GM12872 (cell line): ENCODE results near the gene KIF22.

Experiments
- TF ChIP-seq, protein P1 (sequence below): IDR thresholded peaks from 3 replicates; pipeline ENCODE4 v1.5.1; 2011; ENCODE audit warnings: low read depth, mild to moderate bottlenecking, low read length, moderate library complexity; ENCODE audit not compliant: insufficient read depth

KIF22 gene

DNA sequence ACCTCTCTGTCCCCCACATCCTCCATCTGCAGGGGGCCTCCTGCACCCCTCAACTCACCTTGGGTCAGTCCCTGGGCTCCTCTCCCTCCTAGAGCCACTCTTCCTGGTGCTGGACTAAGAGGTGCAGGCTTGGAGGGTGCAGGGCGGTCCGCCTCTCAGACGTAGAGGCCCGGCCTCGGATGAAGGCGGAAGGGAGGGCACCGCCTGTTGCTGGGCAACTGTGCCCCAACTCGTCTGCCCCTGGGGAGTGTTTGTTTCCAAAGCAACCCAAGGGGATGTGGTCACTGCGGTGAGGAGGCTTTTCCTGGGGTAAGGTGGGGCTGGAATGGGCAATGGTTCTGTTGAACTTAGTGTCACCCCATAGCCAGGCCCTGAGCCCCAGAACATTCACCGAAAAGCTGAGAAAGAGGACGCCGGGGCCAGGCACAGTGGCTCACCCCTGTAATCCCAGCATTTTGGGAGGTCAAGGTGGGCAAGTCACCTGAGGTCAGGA, 44.7 kb upstream of the KIF22 start, which contains the start of gene C16orf54:
C16orf54 (minus strand) TSS at position 138 of the 493 bp plus-strand sequence. CDS start 1,039 bp downstream, outside the sequence.
- TF ChIP-seq, protein P1, sequence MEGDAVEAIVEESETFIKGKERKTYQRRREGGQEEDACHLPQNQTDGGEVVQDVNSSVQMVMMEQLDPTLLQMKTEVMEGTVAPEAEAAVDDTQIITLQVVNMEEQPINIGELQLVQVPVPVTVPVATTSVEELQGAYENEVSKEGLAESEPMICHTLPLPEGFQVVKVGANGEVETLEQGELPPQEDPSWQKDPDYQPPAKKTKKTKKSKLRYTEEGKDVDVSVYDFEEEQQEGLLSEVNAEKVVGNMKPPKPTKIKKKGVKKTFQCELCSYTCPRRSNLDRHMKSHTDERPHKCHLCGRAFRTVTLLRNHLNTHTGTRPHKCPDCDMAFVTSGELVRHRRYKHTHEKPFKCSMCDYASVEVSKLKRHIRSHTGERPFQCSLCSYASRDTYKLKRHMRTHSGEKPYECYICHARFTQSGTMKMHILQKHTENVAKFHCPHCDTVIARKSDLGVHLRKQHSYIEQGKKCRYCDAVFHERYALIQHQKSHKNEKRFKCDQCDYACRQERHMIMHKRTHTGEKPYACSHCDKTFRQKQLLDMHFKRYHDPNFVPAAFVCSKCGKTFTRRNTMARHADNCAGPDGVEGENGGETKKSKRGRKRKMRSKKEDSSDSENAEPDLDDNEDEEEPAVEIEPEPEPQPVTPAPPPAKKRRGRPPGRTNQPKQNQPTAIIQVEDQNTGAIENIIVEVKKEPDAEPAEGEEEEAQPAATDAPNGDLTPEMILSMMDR = no peak

DNA sequence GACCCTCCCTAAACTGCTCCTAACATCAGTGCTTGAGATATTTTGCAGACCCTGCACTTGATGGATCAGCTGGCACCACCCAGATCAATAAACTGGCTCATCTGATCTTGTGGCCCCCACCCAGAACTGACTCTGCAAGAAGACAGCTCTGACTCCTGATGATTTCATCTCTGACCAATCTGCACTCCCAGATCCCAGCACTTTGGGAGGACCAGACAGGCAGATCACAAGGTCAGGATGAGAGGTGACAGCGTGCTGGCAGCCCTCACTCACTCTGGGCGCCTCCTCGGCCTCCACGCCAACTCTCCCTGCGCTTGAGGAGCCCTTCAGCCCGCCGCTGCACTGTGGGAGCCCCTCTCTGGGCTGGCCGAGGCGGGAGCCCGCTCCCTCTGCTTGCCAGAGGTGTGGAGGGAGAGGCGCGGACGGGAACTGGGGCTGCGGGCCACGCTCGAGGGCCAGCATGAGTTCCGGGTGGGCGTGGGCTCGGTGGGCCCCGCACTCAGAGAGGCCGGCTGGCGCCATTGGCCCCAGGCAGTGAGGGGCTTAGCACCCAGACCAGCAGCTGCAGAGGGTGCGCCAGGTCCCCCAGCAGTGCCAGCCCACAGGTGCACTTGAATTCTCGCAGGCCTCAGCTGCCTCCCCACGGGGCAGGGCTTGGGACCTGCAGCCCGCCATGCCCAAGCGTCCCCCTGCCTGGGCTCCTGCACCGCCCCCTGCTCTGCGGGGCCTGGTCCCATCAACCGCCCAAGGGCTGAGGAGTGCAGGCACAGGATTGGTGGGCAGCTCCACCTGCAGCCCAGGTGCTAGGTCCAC, 42.4 kb upstream of the KIF22 start:
- TF ChIP-seq, protein P1 = no peak

DNA sequence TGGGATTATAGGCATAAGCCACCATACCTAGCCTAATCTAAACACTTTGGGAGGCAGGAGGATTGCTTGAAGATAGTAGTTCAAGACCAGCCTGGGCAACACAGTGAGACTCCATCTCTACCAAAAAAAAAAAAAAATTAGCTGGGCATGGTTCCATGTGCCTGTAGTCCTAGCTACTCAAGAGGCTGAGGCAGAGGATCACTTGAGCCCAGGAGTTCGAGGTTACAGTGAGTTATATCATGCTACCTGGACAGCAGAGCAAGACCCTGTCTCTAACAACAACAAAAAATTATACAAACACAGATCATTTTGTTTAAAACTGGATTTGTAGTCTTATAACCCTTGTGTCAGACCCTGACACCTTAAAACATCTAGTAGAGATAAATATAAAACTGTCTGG, 37.0 kb upstream of the KIF22 start:
- TF ChIP-seq, protein P1 = no peak

DNA sequence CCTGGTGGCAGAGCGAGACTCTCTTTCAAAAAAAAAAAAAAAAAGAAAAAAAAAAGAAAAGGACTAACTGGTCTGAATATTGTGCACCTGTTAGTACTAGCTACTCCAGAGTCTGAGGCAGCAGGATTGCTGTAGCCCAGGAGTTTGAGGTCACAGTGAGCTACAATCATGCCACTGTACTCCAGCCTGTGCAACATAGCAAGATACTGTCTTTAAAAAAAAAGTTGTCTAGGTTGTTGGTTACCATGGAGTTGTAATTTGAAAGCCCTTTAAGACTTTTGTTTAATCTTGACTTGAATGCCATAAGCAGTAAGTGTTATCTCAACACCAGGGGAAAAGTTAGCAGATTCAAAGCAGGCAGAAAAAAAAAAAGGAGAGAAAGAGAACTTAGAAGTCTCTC, 33.9 kb upstream of the KIF22 start:
- TF ChIP-seq, protein P1 = no peak

DNA sequence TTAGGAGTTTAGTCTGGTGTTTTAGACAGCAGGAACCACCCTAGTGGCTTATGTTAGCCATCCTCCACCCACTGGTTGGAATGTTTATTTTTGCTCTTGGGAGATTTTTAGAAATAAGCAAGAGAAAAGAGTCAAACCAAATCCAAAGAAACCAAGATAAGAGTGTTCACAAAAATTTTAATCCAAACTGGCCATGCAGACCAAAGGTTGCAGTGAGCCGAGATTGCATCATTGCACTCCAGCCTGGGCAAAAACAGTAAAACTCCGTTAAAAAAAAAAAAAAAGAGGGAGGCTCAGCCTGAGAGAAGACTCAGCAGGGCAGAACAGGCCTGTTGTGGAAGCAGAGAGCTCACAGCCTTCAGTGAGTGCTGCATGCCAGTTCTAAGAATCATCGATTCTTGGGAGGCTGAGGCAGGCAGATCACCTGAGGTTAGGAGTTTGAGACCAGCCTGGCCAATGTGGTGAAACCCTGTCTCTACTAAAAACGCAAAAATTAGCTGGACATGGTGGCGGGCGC, 32.5 kb upstream of the KIF22 start:
- TF ChIP-seq, protein P1 = no peak

DNA sequence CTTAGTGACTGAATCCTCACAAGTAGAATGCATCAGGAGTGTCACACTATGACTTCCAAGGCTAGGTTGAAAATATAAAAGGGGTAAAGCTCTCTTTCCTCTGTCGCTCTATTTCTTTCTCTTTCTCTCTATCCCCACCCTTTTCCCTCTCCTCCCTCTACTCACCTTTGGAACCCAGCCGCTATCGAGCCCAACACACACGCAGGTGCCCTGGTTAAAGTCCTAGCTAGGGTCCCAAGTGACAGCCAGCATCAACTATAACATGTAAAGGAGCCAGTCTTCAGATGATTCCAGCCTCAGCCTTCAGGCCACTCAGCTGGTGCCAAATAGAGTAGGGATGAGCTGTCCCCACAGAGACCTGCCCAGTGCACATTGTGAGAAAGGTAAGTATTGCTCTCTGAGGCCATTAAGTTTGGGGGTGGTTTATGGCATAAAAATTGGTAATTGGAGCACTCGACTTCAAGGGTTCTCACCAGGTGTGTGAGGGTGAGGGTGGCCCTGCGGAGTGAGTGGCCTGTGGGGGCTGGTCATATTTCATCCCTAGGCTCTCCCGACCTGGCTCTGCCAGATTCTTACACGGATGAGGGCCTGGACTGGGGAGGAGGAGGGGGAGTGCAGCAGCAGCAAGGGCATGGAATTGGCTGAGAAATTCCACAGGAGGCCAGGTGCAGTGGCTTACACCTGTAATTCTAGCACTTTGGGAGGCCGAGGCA, 29.8 kb upstream of the KIF22 start:
- TF ChIP-seq, protein P1 = no peak

DNA sequence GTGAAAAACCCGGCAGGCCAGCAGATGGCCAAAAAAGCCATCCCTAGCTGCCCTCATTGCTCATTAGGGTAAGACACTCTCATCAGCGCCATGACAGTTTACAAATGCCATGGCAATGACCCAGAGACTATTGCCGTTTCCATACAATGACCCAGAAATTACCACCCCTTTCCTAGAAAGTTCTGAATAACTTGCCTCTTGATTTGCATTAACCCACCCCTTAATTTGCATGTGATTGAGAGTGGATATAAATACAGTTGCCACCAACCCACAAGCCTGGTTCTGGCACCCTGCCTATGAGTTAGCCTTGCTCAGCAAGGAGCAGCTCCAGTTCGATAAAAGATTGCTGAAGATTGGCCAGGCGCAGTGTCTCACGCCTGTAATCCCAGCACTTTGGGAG, 28.7 kb upstream of the KIF22 start:
- TF ChIP-seq, protein P1 = no peak
